Parathyroid adenoma (tissue), 2 donors: ENCODE data around the gene ANO9.
"Not testable (repeated sequence)": the region's sequence is repeated elsewhere in the genome, so short reads cannot be mapped to it uniquely, and the experiment has no call there.

Experiments used
- H2AFZ ChIP-seq: fragments of 300-600 bp; sonication (generic); one replicate; pipeline ENCODE4 v1.7.0; 2017; ENCODE audit warnings: antibody characterized with exemption, mild to moderate bottlenecking
- H3K27ac ChIP-seq: fragments of 300-600 bp; sonication (generic); one replicate; pipeline ENCODE4 v1.7.0; 2017
- H3K27me3 ChIP-seq: fragments of 300-600 bp; sonication (generic); one replicate; pipeline ENCODE4 v1.7.0; 2017; ENCODE audit warnings: low read length; ENCODE audit not compliant: control insufficient read depth, insufficient read depth
- H3K36me3 ChIP-seq: fragments of 300-600 bp; sonication (generic); one replicate; pipeline ENCODE4 v1.7.0; 2017; ENCODE audit warnings: low read length; ENCODE audit not compliant: control insufficient read depth, insufficient read depth
- H3K4me1 ChIP-seq: fragments of 300-600 bp; sonication (generic); one replicate; pipeline ENCODE4 v1.7.0; 2017; ENCODE audit warnings: control low read depth
- H3K4me2 ChIP-seq: fragments of 300-600 bp; sonication (generic); one replicate; pipeline ENCODE4 v1.7.0; 2017; ENCODE audit warnings: low read length
- H3K4me3 ChIP-seq: fragments of 300-600 bp; sonication (generic); one replicate; pipeline ENCODE4 v1.7.0; 2017; ENCODE audit warnings: low read depth, low read length
- H3K79me2 ChIP-seq: fragments of 300-600 bp; sonication (generic); one replicate; pipeline ENCODE4 v1.7.0; 2017; ENCODE audit warnings: control low read depth
- H3K9ac ChIP-seq: fragments of 300-600 bp; sonication (generic); one replicate; pipeline ENCODE4 v1.7.0; 2017; ENCODE audit warnings: mild to moderate bottlenecking
- H3K9me3 ChIP-seq: fragments of 300-600 bp; sonication (generic); one replicate; pipeline ENCODE4 v1.7.0; 2017; ENCODE audit warnings: low read length; ENCODE audit not compliant: control insufficient read depth
- CTCF ChIP-seq: fragments of 300-600 bp; sonication (generic); IDR thresholded peaks from one replicate; pipeline ENCODE4 v1.7.0; 2017; ENCODE audit warnings: antibody characterized with exemption, mild to moderate bottlenecking
- donor health status: primary hyperparathyroidism.

Gene ANO9

GRCh38 chr11:428295-428694 is 13.5 kb downstream of the ANO9 start:
- no peak overlapping the region for H3K4me2 ChIP-seq
- H3K27me3 ChIP-seq = no peaks in the 10 kb centered on the region
- no peaks in the 10 kb centered on the region for H3K79me2 ChIP-seq
- H3K36me3 ChIP-seq = no peaks in the 10 kb centered on the region
- H3K4me1 ChIP-seq = no peaks in the 10 kb centered on the region
- no peak overlapping the region for H3K27ac ChIP-seq
- no peak overlapping the region for H2AFZ ChIP-seq
- no peak overlapping the region for H3K4me3 ChIP-seq
- no peaks in the 10 kb centered on the region for H3K9me3 ChIP-seq
- no peak overlapping the region for H3K9ac ChIP-seq
- no peak for TF ChIP-seq CTCF

- Histone ChIP-seq H3K79me2 (no peaks in the 10 kb centered on the region), H2AFZ (no peak overlapping the region), H3K9me3 (no peaks in the 10 kb centered on the region), H3K9ac (no peak overlapping the region), H3K27me3 (no peaks in the 10 kb centered on the region), H3K27ac (no peak overlapping the region), H3K4me2 (no peak overlapping the region), H3K4me3 (no peak overlapping the region), H3K36me3 (no peaks in the 10 kb centered on the region), H3K4me1 (no peaks in the 10 kb centered on the region)
- no peak for TF ChIP-seq CTCF
Measured at GRCh38 chr11:426851-427250, 15.0 kb downstream of the ANO9 start.

- H3K9me3 ChIP-seq = no peaks in the 10 kb centered on the region
- H3K9ac ChIP-seq = no peak overlapping the region
- no peak overlapping the region for H2AFZ ChIP-seq
- no peaks in the 10 kb centered on the region for H3K79me2 ChIP-seq
- TF ChIP-seq CTCF = no peak
- H3K4me1 ChIP-seq = no peaks in the 10 kb centered on the region
- H3K27ac ChIP-seq = no peak overlapping the region
- H3K27me3 ChIP-seq = no peaks in the 10 kb centered on the region
- no peak overlapping the region for H3K4me2 ChIP-seq
- H3K36me3 ChIP-seq = no peaks in the 10 kb centered on the region
- H3K4me3 ChIP-seq = no peak overlapping the region
Measured at GRCh38 chr11:425301-425700, 16.5 kb downstream of the ANO9 start.

GRCh38 chr11:424766-425165 is 17.0 kb downstream of the ANO9 start:
- H3K27ac ChIP-seq, H3K4me3 ChIP-seq, H2AFZ ChIP-seq, H3K27me3 ChIP-seq, H3K4me2 ChIP-seq, H3K4me1 ChIP-seq, H3K9me3 ChIP-seq, H3K79me2 ChIP-seq, H3K9ac ChIP-seq, H3K36me3 ChIP-seq: not testable (repeated sequence)

GRCh38 chr11:424232-424631 is 17.6 kb downstream of the ANO9 start:
- H3K27me3 ChIP-seq = no peaks in the 10 kb centered on the region
- no peaks in the 10 kb centered on the region for H3K4me1 ChIP-seq
- no peaks in the 10 kb centered on the region for H3K36me3 ChIP-seq
- no peak overlapping the region for H3K4me3 ChIP-seq
- H3K9me3 ChIP-seq = no peaks in the 10 kb centered on the region
- TF ChIP-seq CTCF = no peak
- H2AFZ ChIP-seq = no peak overlapping the region
- H3K27ac ChIP-seq = no peak overlapping the region
- H3K4me2 ChIP-seq = no peak overlapping the region
- no peaks in the 10 kb centered on the region for H3K79me2 ChIP-seq
- no peak overlapping the region for H3K9ac ChIP-seq
